HG03097 (cell line): ENCODE results near the gene CPEB2.
"Not testable (repeated sequence)": the region's sequence is repeated elsewhere in the genome, so short reads cannot be mapped to it uniquely, and the experiment has no call there.

Experiments used
- ATAC-seq: cut with Tn5 transposase; IDR thresholded peaks from one replicate; pipeline ENCODE4 v1.9.1; 2021; ENCODE audit not compliant: unreplicated experiment, low FRiP score

CPEB2 gene

GRCh38 chr4:15042529-15043167 lies 40.4 kb downstream of the CPEB2 start:
- ATAC-seq = no peak

- no peak for ATAC-seq
These were observed 40.9 kb downstream of the CPEB2 start for GRCh38 chr4:15043226-15043625.

GRCh38 chr4:15043922-15044321 lies 41.6 kb downstream of the CPEB2 start:
- ATAC-seq = no peak

GRCh38 chr4:15054541-15054940 lies 52.3 kb downstream of the CPEB2 start:
- no peak for ATAC-seq

GRCh38 chr4:15060213-15060612 lies 57.9 kb downstream of the CPEB2 start:
- no peak for ATAC-seq

GRCh38 chr4:15063341-15063740 lies 61.1 kb downstream of the CPEB2 start:
- ATAC-seq = no peak

GRCh38 chr4:15065516-15065915 lies 63.2 kb downstream of the CPEB2 start:
- no peak for ATAC-seq

- no peak for ATAC-seq
These were observed 63.9 kb downstream of the CPEB2 start for GRCh38 chr4:15066140-15066539.

GRCh38 chr4:15068298-15068697 lies 66.0 kb downstream of the CPEB2 start:
- no peak for ATAC-seq

GRCh38 chr4:15075875-15076274 lies 73.6 kb downstream of the CPEB2 start:
- ATAC-seq = no peak

- no peak for ATAC-seq
These were observed 75.7 kb downstream of the CPEB2 start for GRCh38 chr4:15077969-15078368.

GRCh38 chr4:15078682-15079642 lies 76.7 kb downstream of the CPEB2 start:
- no peak for ATAC-seq

- no peak for ATAC-seq
These were observed 82.5 kb downstream of the CPEB2 start for GRCh38 chr4:15084780-15085179.

- not testable (repeated sequence) for ATAC-seq
These were observed 83.5 kb downstream of the CPEB2 start for GRCh38 chr4:15085762-15086161.

- not testable (repeated sequence) for ATAC-seq
These were observed 84.0 kb downstream of the CPEB2 start for GRCh38 chr4:15086259-15086658.

GRCh38 chr4:15088394-15089035 lies 86.2 kb downstream of the CPEB2 start:
- ATAC-seq = no peak

GRCh38 chr4:15089979-15090378 lies 87.7 kb downstream of the CPEB2 start:
- no peak for ATAC-seq

- ATAC-seq = no peak
These were observed 98.1 kb downstream of the CPEB2 start for GRCh38 chr4:15100380-15100779.

- ATAC-seq = no peak
These were observed 98.9 kb downstream of the CPEB2 start for GRCh38 chr4:15100994-15101695.

GRCh38 chr4:15104825-15105224 lies 102.5 kb downstream of the CPEB2 start:
- ATAC-seq = no peak

- ATAC-seq = no peak
These were observed 104.1 kb downstream of the CPEB2 start for GRCh38 chr4:15106399-15106798.
